ENCODE results near the gene DEPP1. TPM values are rescaled to one million over a fixed set of nuclear protein-coding genes. Genes with fewer than 3 reads are reported as not detected.
A peak's percentile ranks its signal among the peaks of the same experiment; 100 is the strongest.

DEPP1 gene
- total and polyA plus RNA-seq, 10 of the 15 experiments (the other 5 are each of a cell fraction or from before 2014, with no cell fraction given): 1.7 to 12.1 (median 7.3) TPM

GRCh38 chr10:45008524-45009161, 30.0 kb upstream of the DEPP1 start:
- CTCF ChIA-PET: interaction anchor here (0.8 to 3.4 kb wide), 4 partner anchors 76 to 226 kb away, joined by 3 to 28 read pairs (median 6); no protein-coding TSS in a partner anchor
- in situ Hi-C loops (cut with MboI): loop anchor here (10.0 kb wide), 1 partner anchor 1016 kb away; no protein-coding TSS in a partner anchor
- Histone ChIP-seq H3K9me3 (replicated peaks; ENCODE audit: control insufficient read depth, insufficient read depth, low read length) (peaks cover 1% of the 10 kb centered on the region), H3K36me3 (ENCODE audit: control insufficient read depth in 2 of 2, insufficient read depth in 2 of 2, low read length in 1 of 2) (0 out of 4 replicates have a peak, but pooled peaks cover 0 to 3% of the 10 kb centered on the region in 2 experiments), H3K27me3 (replicated peaks in 1 of 2; ENCODE audit: control insufficient read depth in 2 of 2, insufficient read depth in 2 of 2, low read length in 1 of 2) (no peaks in the 10 kb centered on the region), H2AFZ (ENCODE audit: control insufficient read depth, low read depth, low read length) (no peak overlapping the region), H3K4me3 (no peak overlapping the region), H4K20me1 (ENCODE audit: control insufficient read depth, insufficient read depth) (no peaks in the 10 kb centered on the region), H3K9ac (ENCODE audit: control insufficient read depth, insufficient read depth, low read length) (no peak overlapping the region), H3K79me2 (ENCODE audit: control insufficient read depth, insufficient read depth, low read length) (no peaks in the 10 kb centered on the region), H3K27ac (ENCODE audit: control insufficient read depth, insufficient read depth) (no peak overlapping the region), H3K4me2 (ENCODE audit: control insufficient read depth, insufficient read depth) (no peak overlapping the region), H3K4me1 (ENCODE audit: control insufficient read depth, insufficient read depth, low read length) (no peaks in the 10 kb centered on the region)
- SMC1A ChIA-PET (ENCODE audit: uncharacterized antibody, unreplicated experiment): interaction anchor here (0.8 to 1.4 kb wide), 2 partner anchors 47 to 227 kb away, joined by 3 to 6 read pairs; no protein-coding TSS in a partner anchor
- POLR2A ChIA-PET: no interaction called here
- FAIRE-seq: peak; percentile 93
- WGBS (ENCODE audit: insufficient coverage, insufficient replicate concordance, low lambda C conversion rate, missing lambda C conversion rate): 28% methylated on average over 8 of the region's 8 CpGs
- no TSS peak for BruUV-seq (replicated peaks)
- peak; percentile 94 for ATAC-seq
- peak; percentile 35 for DNase-seq (ENCODE audit: low read depth, low spot score)
- intact Hi-C loops (cut with micrococcal nuclease; ENCODE audit: unreplicated experiment): loop anchor here (2.0 to 10.0 kb wide), 3 partner anchors 76 to 946 kb away; no protein-coding TSS in a partner anchor
- RAD21 ChIA-PET (ENCODE audit: unreplicated experiment): interaction anchor here (0.8 to 1.7 kb wide), 3 partner anchors 75 to 226 kb away, joined by 3 to 4 read pairs (median 3); no protein-coding TSS in a partner anchor
- TF ChIP-seq SMC3 (IDR thresholded peaks at IDR 0.05; ENCODE audit: borderline replicate concordance, low read length) (peak; percentile 53; the same call in 1 of the 2 replicates), CTCF (IDR thresholded peaks at IDR 0.05 in 2 of 3, conservative IDR thresholded peaks at IDR 0.05 in 1 of 3; ENCODE audit: control insufficient read depth in 2 of 3, extremely low read depth in 1 of 3, insufficient read depth in 1 of 3, low read depth in 3 of 3, low read length in 3 of 3) (peak; percentile 65 to 83 (median 80)), PAX5 (IDR thresholded peaks at IDR 0.05; ENCODE audit: borderline replicate concordance, low read depth, low read length) (no peak), HCFC1 (IDR thresholded peaks at IDR 0.05; ENCODE audit: low read length) (no peak), PKNOX1 (IDR thresholded peaks at IDR 0.05) (no peak), PML (IDR thresholded peaks at IDR 0.05; ENCODE audit: low read length) (no peak), RAD21 (IDR thresholded peaks at IDR 0.05; ENCODE audit: insufficient read depth, low read depth, low read length) (peak; percentile 78), KLF5 (IDR thresholded peaks at IDR 0.05; ENCODE audit: partially characterized antibody) (no peak), BACH1 (IDR thresholded peaks at IDR 0.05; ENCODE audit: borderline replicate concordance) (no peak)
- TF ChIP-seq, protein P1, sequence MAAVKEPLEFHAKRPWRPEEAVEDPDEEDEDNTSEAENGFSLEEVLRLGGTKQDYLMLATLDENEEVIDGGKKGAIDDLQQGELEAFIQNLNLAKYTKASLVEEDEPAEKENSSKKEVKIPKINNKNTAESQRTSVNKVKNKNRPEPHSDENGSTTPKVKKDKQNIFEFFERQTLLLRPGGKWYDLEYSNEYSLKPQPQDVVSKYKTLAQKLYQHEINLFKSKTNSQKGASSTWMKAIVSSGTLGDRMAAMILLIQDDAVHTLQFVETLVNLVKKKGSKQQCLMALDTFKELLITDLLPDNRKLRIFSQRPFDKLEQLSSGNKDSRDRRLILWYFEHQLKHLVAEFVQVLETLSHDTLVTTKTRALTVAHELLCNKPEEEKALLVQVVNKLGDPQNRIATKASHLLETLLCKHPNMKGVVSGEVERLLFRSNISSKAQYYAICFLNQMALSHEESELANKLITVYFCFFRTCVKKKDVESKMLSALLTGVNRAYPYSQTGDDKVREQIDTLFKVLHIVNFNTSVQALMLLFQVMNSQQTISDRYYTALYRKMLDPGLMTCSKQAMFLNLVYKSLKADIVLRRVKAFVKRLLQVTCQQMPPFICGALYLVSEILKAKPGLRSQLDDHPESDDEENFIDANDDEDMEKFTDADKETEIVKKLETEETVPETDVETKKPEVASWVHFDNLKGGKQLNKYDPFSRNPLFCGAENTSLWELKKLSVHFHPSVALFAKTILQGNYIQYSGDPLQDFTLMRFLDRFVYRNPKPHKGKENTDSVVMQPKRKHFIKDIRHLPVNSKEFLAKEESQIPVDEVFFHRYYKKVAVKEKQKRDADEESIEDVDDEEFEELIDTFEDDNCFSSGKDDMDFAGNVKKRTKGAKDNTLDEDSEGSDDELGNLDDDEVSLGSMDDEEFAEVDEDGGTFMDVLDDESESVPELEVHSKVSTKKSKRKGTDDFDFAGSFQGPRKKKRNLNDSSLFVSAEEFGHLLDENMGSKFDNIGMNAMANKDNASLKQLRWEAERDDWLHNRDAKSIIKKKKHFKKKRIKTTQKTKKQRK (IDR thresholded peaks at IDR 0.05; ENCODE audit: low read depth, low read length): no peak
- TF ChIP-seq, protein P2, sequence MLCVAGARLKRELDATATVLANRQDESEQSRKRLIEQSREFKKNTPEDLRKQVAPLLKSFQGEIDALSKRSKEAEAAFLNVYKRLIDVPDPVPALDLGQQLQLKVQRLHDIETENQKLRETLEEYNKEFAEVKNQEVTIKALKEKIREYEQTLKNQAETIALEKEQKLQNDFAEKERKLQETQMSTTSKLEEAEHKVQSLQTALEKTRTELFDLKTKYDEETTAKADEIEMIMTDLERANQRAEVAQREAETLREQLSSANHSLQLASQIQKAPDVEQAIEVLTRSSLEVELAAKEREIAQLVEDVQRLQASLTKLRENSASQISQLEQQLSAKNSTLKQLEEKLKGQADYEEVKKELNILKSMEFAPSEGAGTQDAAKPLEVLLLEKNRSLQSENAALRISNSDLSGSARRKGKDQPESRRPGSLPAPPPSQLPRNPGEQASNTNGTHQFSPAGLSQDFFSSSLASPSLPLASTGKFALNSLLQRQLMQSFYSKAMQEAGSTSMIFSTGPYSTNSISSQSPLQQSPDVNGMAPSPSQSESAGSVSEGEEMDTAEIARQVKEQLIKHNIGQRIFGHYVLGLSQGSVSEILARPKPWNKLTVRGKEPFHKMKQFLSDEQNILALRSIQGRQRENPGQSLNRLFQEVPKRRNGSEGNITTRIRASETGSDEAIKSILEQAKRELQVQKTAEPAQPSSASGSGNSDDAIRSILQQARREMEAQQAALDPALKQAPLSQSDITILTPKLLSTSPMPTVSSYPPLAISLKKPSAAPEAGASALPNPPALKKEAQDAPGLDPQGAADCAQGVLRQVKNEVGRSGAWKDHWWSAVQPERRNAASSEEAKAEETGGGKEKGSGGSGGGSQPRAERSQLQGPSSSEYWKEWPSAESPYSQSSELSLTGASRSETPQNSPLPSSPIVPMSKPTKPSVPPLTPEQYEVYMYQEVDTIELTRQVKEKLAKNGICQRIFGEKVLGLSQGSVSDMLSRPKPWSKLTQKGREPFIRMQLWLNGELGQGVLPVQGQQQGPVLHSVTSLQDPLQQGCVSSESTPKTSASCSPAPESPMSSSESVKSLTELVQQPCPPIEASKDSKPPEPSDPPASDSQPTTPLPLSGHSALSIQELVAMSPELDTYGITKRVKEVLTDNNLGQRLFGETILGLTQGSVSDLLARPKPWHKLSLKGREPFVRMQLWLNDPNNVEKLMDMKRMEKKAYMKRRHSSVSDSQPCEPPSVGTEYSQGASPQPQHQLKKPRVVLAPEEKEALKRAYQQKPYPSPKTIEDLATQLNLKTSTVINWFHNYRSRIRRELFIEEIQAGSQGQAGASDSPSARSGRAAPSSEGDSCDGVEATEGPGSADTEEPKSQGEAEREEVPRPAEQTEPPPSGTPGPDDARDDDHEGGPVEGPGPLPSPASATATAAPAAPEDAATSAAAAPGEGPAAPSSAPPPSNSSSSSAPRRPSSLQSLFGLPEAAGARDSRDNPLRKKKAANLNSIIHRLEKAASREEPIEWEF (IDR thresholded peaks at IDR 0.05; ENCODE audit: insufficient replicate concordance, low read depth, low read length): no peak
